Amniotic epithelial cell (primary cell): ENCODE measurements around the gene ZNF526.

Experiments used
- DNase-seq: peaks from one replicate; pipeline ENCODE4 v3.0.0-alpha.2; 2010; ENCODE audit warnings: low read depth

The ZNF526 gene

DNA sequence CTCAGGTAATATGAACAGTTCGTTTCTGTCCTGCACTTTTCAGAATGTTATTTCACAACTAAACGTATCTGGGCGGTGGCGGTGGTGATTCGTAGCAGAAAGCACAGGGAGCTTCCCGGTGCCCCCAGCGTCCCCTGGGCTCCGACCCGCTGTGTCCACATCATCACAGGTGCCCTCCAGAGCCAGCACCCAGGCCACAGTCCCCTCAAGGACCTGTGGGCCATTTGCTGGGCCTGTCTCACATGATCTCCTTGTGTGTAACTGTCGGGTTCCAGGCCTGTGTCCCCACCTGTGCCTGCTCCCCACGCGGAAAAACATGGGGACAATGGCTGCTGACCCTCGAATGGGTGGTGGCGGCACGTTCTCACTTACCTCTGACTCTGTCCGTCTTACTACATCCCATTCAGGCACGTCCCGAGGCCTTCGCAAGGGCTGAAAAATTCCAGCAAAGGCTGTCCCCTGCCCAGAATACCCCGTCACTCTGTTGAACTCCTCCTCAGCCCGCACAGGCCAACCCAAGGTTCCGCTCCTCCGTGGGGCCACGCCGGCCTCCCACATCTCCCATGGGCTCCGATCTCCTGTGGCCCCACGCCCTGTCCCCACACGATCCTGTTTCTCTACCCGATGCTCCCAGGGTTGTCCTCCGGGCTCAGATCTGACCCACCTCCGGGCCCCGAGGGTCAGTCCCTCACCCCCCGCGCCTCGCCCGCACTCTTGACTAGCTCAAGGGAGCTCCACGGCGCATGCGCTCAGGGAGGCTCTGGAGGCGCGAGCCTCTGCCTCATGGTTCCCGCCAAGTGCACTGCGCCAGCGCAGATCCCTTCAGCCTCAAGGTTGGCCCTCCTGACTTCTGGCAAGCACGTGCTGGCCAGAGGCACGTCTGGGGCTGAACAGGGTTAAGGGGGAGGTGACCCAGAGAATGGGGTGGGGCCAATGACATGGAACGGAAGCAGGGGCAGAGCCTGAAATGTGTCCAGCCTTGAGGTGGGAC, 23.8 kb upstream of the ZNF526 start:
- DNase-seq = no peak

DNA sequence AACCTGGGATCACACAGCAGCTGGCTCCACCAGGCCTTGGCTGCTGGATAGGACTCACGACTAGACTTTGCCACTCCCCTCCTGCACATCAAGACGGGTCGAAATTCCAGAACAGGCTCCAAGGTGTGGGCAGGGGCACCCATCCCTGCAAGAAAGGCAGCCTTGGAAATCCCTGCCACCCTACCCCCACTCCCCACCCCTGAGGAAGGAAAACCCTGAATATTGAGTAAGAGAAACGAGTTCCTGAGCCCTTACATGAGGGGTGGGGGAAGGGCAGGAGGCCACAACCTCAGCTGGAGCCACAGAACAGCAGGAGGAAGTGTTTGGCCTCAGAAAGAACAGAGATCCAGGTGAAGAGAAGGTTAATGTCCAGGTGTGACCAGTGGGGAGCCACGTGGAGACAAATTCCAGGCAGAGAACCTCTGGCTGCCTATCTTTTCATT, 22.7 kb upstream of the ZNF526 start:
- DNase-seq = peak; percentile 38

DNA sequence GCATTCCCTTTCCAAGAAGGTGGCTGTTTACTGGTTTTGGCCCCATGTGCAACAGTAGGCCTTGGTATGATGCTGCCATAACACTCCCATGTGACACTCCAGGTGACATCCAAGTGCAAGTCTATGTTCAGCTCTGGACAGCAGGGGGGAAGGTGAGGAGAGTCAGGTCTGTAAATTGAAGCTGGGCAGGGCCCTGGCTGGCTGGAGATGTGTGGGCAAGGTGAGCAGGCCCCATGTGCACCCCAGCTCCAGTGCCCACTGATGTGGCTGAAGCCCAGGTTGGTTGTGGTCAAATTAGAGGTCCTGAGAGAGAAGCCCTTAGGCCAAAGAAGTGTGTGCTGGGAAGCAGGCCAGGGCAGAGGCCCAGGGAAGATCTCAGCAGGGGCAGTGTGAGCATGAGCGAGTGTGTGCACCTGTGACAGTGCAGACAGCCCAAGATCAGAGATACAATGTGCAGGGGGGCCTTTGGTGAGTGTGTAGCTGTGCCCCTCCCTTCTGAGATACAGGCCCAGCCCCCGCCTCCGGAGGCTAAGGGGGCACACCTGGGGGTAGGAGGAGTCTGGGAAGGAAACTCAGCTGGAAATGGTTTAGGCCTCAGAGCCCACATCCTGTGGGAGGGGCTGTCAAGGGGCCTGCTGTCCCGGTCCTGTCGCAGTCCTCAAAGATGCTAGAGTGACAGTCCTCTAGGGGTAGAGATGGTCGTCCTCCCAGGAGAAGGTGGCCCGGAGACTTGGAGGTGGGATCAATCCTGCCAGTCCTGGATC, 21.3 kb upstream of the ZNF526 start:
- no peak for DNase-seq

DNA sequence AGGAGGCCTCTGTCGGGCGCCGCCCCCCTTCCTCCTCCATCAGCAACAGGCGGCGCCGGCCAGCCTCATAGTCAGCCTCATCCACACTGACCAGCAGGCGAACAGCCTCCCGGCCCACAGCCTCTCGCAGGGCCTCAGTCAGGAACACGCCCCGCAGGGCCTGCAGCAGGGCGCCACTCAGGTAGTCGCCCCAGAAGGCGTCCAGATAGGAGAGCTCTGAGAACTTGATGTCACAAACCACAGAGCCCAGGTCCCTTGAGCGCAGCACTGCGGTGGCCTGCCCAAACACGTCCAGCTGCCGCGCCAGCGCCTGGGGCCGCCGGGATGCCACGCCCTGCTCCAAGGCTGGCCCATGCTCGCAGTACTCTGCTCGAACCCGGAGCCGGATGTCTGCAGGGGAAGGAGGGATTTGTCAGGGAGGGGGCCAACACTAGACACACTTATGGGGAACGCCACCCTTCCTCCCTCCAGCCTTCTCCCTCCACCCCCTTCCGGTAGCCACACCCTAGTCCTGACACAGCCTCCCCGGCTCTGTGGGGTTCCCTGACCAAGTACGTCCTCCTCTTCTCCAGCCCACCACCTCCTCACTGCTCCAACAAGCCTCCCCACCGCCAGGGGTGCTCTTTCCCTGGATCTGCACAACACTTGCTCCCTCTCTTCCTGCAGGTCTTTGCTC, 20.5 kb upstream of the ZNF526 start:
- DNase-seq = no peak

DNA sequence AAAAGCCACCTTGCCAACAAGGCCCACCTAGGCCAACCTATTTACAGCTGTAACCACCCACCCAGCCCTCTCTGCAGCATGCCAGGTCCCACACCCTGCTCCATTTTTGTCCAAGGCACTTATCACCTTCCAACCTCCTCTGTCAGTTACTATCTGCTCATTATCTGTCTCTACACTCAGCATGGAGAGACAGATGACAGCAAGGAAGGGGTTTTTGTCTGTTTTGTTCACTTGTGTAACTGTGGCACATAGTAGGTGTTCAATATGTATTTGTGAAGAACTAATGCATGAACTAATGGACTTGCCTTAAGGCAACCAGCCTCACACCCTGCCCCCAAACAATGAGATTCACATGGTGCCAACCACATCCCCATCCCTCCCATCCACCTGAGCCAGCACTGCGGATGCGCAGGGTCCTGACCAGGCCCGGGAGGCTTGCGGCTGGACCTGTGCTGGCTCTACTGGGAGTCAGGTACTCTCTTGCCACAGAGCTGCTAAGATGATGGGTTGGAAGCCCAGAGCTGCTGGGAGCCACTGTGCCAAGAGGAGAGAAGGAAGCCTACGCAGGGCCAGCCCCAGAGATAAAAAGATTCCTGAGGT, 19.9 kb upstream of the ZNF526 start:
- no peak for DNase-seq

DNA sequence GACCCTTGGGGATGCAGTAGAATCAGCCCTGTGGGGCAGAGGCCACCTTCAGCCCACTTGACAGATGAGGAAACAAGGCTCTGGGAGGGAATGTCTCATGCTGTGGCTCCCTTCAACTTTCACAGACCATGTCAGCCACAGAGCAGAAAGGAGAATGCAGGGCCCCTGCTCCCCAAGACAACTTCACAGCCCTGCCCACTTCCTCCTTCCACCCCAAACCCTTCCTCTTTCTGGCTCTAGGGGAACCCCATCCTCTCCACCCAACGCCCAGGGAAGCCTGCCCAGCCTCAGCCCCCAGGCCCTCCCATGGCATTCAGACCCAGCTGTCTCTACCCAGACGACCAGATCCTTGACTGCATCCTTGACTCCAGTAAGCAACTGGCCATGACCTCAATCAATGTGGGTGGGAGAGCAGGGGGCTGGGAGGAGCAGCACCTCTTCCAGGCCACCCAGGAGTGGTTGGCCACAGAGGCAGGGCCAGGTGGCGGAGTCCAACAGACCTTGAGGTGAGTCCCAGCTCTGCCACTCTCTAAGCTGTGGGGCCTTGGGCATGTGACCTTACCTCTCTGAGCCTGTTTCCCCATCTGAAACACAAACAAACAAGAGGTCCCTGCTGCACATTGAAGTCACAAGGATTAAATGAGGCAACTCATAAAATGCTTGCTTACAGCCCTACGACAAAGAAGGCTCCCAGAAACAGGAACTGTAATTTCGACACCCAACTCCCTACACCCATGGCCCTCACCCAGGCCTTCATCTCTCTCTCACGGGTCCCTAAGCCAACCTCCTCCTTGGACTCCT, 18.4 kb upstream of the ZNF526 start:
- DNase-seq = no peak

DNA sequence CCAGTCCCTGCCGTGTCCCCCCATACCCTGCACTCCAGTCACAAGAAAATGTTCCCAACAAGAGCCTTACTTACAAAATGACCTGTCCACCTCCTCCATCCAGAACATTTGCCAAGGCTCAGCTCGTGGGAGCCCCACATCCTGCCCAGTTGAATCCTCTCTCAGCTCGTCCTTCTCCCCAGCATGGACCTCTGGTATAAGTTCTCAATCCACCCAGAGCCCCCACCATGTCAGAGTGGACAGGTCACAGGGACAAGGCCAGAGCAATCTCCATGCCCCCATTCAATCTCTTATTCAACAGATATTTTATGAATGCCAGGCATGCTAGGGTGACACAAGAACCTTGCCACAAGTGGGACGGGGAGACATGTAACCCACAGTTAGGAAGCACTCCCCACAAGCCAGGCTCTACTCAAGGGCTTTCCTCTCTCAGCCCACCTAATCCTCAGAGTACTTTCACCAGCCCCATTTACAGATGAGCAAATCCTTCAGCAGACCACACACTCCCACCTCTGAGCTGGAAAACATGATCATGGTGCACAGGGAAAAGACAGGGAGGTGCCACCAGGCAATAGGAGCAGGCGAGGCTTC, 17.7 kb upstream of the ZNF526 start:
- DNase-seq = no peak

DNA sequence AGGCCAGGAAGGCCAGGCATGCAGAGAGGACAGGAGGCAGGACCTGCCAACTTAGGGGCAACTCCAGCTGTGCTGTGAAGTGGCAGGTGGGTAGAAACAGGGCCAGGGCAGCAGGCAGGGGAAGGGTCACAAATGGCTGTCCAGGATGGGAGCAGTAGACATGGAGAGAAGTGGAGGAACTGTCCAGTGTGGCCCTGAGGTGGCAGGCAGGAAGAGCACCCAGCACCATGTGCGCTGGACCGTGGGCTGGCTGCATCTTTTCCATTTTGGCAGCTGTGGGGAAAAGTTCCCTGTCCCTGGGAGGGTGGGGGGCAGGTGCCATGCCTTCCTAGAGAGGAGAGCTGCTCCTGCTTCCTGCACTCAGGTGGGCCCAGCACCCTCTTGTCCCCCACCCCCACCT, 16.4 kb upstream of the ZNF526 start:
- DNase-seq = no peak

DNA sequence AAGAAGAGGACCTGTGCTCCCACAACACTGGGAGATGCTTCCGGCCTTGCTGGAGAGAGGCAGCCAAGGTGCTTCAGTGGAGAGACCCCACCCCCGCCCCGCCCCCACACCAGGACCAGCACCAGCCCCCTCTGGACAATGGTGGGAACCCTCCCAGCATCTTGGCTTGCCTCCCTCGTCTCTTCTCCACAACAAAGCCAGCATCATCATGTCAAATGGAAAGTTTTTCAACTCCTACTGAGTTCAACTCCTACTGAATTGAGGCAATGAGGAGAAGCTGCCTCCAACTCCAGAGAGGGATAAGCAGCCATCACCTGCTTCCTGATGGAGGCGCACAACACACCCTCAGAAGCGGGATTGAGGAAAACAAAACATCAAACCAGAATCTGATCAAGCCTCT, 15.4 kb upstream of the ZNF526 start:
- DNase-seq = no peak

DNA sequence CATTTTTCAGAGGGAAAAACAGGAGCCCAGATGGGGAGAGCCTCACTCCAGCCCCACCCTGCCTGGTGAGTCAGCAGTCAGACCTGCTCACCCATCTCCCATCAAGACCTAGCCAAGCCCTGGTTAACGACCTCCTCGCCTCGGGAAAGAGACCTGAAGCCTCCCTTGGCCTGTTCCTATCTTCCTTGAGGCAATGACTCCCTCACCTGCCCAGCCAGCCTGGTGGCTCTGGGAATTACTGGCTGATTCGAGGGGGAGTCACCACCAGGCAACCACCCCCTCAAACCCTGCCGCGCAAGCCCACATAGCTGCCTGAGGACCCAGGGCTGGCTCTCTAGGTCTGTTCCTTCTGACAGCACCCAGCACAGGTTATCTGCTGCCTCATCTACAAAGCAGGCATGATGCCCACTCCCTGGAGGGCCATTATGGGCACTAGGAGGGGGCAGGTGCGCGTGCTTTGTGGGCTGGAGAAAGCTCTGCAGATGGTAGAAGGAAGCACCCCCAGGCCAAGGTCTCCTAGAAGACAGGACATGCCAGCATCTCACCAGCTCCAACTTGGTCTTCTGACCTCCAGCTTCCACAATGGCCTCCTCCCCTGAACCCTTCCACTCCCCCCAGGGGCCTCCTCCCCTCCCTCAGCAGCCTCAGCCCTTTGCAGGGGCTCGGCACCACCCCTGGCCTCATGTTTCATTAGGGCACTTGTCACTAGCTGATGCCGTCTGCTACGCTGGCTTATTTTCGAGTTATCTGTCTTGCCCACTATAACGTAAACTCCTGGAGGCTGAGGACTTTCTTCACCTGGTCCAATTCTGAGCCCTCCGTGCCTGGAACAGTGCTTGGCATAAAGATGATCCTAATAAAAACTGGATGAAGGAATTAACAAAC, 13.0 kb upstream of the ZNF526 start:
- no peak for DNase-seq

DNA sequence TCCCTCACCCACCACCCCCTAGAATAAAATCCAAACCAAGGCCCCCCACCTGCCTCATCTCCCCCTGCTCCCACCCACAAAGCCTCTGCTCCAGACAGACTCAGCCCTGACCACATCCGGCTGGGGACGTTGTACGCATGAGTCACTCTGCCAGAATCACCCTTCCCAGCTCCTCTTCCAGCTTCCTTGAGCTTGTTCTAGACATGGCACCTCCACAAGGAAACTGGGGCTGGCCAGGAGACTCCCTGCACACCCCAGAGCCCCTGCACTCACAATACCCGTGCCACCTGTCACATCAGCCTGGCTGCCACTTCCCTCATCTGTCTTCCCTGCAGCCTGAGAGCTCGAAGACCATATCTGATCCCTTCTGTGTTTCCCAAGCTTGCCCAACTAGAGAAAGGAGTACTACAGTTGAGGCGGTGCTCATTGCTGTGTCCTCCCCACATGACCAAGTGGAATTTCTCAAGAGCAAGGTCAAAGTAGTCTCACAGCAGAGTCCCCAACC, 12.3 kb upstream of the ZNF526 start:
- peak; percentile 74 for DNase-seq

DNA sequence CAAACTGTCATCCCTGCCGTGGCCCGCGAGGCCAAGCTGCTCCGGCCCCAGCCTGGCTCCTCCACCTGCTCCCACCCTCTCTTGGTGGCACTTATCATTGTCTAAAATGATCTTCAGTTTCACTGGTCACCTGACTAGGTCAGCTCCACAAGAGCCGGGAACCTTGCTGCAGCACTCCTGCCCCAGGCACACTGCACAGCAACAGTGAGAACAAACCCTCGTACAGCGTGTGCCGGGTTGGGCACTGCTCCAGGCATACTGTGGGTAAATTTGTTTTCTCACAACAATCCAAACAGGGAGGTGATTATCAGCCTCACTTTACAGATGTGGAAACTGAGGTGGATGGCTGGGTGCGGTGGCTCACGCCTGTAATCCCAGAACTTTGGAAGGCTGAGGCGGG, 11.5 kb upstream of the ZNF526 start:
- DNase-seq = no peak

DNA sequence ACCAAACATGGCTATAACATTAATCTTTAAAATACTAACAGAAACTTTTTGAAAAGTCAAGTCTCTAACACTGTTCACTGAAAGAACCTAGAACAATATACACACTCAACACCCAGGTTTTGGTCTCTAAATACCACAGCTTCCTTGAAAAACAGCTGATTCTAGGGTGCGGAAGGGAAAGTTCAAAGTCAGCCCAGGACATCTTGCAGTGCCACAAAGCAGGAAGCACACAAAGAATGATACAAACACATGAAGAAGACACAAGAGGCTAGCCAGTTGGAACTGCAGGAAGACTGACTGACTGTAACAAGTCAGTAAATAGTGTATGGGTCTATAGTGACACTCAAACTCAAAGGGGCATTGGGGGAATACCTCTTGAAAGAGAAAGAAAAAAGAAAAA, 7.2 kb upstream of the ZNF526 start:
- DNase-seq = no peak

DNA sequence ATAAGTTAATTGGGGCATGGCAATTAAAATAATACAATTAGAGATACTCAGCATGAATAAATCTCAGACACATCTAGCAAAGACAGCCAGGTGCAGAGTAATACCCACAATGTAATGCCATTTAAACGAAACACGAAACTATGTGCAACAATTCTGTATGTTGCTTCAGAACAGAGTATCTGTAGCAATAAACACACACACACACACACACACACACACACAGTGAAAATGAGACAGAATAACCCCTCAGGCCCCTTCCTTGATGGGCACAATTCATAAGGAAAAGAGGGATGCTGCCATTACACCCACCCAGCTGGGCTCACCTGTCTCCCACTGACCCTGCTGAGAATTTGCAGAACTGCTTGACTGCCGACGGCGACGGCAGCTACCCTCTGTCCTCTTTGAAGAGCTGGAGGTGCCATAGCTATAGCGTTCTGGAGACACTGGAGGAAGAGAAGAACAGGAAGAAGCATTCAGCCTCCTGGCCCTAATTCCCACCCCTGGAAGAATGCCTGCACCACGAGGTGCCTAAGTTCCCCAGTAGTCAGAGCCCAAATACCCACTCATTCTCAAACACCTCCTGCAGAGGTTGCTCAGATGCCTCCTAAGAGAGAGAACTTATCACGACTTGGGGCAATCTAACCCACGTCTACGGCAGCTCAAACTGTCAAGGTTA, 5.2 kb upstream of the ZNF526 start:
- no peak for DNase-seq

DNA sequence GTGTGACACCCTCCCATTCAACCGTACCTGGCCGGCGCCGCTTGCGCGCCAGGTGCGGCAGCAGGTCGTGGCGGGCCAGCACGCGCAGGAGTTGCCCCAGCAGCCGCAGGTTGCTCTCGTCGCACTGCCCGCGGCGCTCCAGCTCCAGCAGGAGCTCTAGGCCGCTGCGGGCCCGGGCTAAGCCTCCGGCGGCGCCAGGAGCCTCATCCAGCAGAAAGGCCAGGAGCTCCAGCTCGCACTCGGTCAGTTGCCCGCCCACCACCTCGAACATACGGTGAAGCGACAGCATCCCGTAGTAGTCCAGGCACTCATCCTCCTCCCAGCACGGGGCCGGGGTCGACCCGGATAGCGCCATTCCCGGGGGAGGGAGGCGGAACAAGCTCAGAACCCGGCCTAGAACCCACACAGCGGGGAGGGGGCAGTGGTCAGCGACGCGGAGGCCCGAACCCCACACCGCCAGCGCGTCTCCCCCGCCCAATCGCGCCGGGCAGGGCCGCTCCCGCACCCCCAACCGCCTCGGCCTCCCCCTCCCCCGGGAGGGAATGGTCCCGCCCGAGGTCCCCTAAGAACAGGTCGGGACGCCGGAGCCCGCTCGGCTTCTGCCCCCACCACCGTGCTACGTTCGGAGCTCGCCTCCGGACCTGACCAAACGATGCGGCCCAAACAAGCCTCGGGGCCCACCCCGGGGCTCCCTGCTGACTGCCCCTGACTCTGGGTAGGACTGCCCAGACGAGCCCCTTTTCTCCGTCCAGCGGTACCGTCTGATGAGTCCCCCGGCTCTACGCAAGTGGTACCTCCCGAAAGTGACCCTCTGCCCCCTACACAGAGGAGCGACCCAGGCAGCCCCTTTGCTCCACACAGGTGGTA, 3.2 kb upstream of the ZNF526 start:
- peak; percentile 11 for DNase-seq

DNA sequence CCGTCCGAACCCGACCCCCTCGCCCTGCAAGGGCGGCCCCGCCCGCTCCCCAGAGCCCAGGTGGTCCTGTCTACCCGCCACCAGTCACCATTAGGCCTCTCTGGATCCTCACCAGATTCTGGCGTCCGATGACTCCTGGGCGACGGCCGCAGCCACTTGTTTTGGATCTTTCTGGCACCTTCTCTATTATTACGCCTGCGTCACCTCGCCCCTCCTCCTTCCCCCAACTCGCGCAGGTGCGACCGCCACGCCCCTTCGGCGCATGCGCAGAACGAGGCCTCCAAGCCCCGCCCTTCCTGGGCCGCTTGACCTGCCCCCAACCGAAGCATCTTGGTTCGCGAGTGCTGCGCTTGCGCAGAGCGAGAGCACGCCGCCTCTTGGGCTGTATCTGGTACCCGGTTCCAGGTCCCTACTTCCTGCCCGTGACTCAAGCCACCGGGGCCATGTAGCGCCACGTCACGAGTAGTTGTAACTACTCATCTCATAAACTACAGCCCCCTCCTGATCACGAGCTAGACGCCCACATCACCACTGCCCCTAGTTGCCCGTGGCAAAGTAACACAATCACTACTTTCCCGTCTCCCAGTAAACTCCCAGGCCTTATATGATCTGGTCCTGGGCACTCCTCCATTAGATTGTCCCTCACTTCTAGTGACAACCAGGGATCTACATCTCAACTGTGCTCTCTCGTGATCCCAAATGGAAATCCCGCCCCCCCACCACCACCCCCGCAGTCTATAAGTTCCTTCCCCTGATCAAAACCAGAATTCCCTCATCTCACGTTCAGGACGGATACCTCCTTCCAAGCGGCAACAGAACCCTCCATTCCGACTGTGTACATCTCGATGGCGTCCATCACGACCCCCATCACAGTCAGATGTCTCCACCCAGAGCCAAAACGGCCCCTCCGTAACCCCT, 2.3 kb upstream of the ZNF526 start, which contains the start of gene DEDD2:
Gene DEDD2 (minus strand): TSS at position 158 of the 918 bp plus-strand sequence. CDS start 670 bp downstream, outside the sequence.
- DNase-seq = peak; percentile 89

DNA sequence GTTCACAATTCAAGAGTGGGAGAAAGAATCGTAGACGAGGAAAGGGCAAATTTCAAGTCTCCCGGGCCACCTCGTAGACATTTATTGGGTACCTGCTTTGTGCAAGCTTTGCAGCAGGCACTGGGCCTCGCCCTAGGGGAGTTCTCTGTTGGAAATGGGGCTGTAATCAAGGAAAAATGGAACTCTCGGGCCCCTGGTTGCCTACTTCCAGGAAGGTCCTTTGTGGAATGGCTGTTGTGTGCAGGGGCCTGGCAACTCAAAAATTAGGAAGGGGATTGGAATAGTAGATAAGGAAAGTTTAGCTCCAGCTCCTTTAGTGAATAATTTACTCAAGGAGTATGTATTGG, 612 bp downstream of the ZNF526 start:
- DNase-seq = no peak
